GM12864 (cell line): ENCODE results near the gene FMO5.

Experiments used
- DNase-seq: peaks from one replicate; pipeline ENCODE4 v3.0.0-alpha.2; 2011; ENCODE audit warnings: low read depth
- H3K4me3 ChIP-seq: 2 replicates; pipeline ENCODE4 v1.5.1; 2011; ENCODE audit warnings: mild to moderate bottlenecking, low read depth, low read length, control low read depth
- TF ChIP-seq, protein P1 (sequence below): IDR thresholded peaks from 2 replicates; pipeline ENCODE4 v1.5.1; 2011; ENCODE audit warnings: low read depth, mild to moderate bottlenecking, moderate library complexity, low read length, control low read depth, inconsistent platforms; ENCODE audit errors: missing control alignments

Gene FMO5

DNA sequence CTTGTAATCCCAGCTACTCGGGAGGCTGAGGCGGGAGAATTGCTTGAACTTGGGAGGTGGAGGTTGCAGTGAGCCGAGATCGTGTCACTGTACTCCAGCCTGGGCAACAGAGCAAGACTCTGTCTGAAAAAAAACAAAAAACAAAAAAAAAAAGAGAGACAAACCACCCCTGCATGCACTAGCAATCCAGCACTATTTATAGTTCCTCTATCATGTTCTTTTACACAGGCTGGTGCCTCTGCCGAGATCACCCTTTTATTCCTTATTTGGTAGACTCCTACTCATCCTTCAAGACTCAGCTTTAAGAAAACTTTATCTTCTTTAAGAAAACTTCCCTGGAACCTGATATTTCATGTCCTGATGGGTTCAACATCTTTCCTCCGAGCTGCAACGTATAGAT is 10.8 kb downstream of the FMO5 start:
- TF ChIP-seq, protein P1, sequence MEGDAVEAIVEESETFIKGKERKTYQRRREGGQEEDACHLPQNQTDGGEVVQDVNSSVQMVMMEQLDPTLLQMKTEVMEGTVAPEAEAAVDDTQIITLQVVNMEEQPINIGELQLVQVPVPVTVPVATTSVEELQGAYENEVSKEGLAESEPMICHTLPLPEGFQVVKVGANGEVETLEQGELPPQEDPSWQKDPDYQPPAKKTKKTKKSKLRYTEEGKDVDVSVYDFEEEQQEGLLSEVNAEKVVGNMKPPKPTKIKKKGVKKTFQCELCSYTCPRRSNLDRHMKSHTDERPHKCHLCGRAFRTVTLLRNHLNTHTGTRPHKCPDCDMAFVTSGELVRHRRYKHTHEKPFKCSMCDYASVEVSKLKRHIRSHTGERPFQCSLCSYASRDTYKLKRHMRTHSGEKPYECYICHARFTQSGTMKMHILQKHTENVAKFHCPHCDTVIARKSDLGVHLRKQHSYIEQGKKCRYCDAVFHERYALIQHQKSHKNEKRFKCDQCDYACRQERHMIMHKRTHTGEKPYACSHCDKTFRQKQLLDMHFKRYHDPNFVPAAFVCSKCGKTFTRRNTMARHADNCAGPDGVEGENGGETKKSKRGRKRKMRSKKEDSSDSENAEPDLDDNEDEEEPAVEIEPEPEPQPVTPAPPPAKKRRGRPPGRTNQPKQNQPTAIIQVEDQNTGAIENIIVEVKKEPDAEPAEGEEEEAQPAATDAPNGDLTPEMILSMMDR, result no peak

GRCh38 chr1:147213271-147213670 is 11.9 kb downstream of the FMO5 start:
- TF ChIP-seq, protein P1, result no peak
- H3K4me3 ChIP-seq, result no peak overlapping the region
- no peak for DNase-seq

More for the DNA sequence above, 10.8 kb downstream of the FMO5 start:
- no peak overlapping the region for H3K4me3 ChIP-seq
- DNase-seq, result no peak

DNA sequence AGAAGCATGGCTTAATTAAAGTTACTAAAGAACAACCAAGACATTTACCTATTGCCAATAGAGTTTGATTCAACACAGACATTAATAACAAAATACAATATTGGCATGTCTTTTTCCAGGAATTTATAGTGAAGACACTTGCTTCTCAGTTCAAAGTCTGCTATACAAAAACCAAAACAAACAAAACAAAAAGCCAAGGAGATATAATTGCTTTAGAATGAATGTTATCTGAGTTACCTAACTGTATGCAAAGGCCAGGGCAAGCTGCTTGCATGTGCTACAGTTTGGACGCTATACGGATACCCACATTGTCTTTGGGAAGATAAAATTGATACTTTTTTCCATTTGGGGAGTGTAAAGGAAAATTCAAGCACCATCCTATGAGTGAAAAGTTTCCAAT is 13.6 kb downstream of the FMO5 start:
- TF ChIP-seq, protein P1, result no peak
- DNase-seq, result no peak

DNA sequence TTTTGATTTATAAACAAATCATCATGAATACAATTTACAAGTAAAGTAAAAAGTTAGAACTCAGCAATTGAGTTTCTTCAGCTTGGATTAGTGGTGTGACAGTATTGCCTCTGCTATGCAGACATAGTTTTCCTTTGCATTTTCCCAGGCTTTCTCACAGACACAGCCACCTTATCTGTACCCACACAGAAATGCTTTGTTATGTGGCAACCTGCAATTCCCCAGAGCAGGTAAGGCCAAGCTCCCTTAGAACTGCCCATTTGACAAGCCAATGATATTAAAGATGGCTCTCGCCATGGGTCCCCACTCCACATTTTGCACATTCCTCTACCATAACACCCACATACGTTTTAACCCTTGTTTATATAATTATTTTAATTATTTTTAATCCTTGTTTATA is 14.2 kb downstream of the FMO5 start:
- no peak for DNase-seq
- TF ChIP-seq, protein P1, result no peak
- no peak overlapping the region for H3K4me3 ChIP-seq

More for the DNA sequence above, 13.6 kb downstream of the FMO5 start:
- no peak overlapping the region for H3K4me3 ChIP-seq

DNA sequence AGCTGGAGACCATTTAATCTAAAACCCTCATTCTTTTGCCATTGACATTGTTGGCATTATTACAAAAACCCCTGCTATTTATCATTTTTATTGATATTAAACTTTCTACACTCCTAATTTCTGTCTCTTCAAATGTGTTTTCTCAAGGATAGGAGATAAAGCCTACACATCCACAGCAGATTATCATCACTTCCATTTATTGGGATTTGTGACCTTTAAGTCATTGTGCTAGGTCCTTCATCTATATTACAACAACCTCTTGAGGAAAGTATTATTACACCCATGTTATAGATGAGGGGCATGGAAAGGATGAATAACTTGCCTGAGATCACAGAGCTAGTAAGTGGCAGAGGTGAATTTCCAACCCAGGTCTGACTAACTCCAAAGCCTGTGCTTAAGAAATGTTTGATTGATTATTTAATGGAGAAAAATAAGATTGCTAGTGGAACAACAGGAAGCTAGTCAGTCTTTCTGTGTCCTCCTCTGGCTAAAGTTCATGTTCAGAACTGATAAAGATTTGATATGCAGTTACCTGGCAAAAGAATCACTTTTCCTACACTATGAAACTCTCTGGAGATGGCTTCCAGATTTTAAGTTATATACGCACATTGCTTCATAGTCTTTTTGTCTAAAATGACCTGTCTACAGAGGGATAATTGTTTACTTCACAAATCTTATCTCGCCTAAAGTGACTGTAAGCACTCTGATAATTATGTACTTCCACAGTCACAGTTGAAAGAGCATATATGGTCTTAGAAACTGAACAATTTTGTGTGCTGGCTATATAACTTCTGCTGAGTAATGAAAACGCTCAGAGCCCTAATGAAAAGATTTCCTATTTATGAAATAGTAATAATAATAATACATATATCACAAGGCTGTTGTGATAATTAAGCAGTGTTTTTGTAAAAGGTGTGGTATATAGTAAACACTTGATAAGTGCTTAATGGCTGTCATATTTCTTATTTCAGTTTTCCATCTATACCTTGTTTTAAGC is 15.0 kb downstream of the FMO5 start:
- TF ChIP-seq, protein P1, result no peak
- H3K4me3 ChIP-seq, result no peak overlapping the region

GRCh38 chr1:147208619-147209018 is 16.5 kb downstream of the FMO5 start:
- no peak overlapping the region for H3K4me3 ChIP-seq
- DNase-seq, result no peak
- TF ChIP-seq, protein P1, result no peak

More for the DNA sequence above, 15.0 kb downstream of the FMO5 start:
- DNase-seq, result no peak
